NCI-H2196 treated with DMSO at 0.1 percent for 48 hours (cell line): ENCODE data around the gene TEX38.
A peak's percentile ranks its signal among the peaks of the same experiment; 100 is the strongest.
"Not testable (repeated sequence)": the region's sequence is repeated elsewhere in the genome, so short reads cannot be mapped to it uniquely, and the experiment has no call there.

ENCODE experiments used
- DNase-seq: peaks from one replicate; lab custom pipeline; 2025; ENCODE audit not compliant: unreplicated experiment; lab: John Stamatoyannopoulos, UW

TEX38 gene

GRCh38 chr1:46671554-46671953 is at the start of gene TEX38:
Gene TEX38 (plus strand): TSS chr1:46671854. CDS start chr1:46671935, 81 bp downstream.
- no peak for DNase-seq

DNA sequence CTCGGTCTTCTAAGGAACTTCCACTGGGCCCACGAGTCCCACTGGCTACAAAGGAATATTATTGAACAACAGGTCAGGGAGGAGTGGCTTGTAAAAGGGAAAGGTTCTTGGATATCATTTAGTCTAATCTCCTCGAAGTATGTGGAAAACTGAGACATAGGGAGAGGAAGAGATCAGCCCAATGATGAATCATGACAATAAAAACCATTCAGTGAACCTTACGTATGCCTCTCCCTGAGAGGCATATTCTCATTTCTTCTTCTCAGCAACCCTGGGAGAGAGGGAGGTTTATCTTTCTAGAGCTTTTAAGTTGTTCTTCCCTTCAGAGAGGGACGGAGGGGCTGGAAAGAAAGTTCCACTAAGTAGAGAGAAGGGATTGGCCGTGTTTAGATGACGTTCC is 49.7 kb upstream of the TEX38 start:
- DNase-seq, result no peak

DNA sequence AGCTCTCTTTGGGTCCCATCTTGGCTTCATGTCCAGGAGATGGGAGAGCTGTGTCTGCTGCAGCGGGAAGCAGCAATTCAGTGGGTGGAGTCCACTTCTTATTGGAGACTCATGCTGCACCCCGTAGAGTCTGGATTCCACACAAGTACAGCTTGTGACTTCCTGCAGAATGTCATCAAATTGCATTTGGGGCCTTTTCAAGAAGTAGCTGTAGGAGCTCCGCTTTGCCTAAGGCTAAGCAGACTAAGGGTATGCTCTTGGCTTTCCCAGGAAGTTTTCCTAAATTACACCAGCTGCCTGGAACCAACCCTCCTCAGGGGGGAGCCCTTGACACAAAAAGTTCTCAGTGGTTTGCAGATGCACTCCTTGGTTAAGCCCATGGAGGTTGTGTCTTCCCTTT is 49.3 kb upstream of the TEX38 start:
- DNase-seq, result peak; percentile 15

DNA sequence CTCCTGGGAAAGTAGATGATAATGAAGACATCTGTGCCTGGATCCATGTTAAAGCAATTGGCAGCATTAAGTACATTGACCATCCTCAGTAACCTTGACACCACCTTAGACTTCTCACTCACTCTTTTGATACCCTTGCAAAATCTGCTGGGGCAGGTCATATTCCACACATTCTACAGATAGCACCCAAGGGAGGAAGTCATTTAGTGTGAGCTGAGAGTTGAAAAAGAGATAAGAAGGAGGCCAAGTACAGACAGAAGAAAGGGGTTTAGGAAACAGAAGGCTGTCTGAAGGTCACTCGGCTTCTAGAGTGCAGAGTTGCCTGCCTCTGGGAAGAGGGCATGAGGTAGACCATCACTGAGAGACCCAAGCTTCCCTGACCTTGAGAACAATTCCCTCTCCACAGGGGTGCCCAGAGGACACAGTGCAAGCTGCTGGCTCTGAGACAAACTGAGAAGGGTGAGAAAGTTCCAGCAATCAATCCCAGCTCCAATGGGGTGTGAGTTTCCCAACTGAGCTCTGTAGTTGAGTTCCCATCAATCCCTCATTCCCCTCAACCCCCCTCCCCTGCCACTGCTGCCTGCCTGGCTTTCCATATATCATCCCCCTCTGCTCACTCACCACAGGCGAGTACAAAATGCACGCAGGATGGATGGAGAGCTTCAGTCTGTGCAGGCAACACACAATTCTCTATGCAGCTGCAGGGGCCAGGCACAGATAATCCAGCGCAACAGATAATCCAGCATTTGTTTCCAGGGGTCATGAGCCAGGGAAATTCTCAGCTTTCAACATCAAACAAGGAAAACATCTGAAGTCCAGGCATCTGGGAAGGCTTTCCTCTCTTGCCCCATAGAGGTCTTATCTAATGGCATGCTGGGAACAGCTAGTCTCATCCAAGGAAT is 47.7 kb upstream of the TEX38 start:
- no peak for DNase-seq

GRCh38 chr1:46630719-46631118 is 40.9 kb upstream of the TEX38 start:
- DNase-seq, result no peak

- no peak for DNase-seq
Measured at GRCh38 chr1:46635205-46635604, 36.4 kb upstream of the TEX38 start.

- DNase-seq, result no peak
Measured at GRCh38 chr1:46637444-46638083, 34.1 kb upstream of the TEX38 start.

DNA sequence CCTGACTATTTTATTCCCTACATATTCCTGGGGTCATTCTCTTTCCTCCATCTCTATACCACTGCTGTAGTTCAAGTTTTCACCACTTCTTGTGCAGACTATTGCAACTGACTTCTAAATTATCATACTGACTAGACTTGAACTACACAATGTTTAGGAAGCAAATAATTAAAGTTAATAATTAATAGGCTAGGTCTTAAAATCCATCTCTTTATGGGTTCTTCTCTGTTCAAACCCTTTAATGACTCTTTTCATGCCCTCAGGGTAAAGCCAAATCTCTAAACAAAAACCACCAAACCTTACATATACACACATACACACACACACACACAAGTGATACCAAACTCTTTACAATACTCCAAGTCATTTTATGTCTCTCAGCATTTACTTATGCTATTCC is 32.7 kb upstream of the TEX38 start:
- DNase-seq, result no peak

DNA sequence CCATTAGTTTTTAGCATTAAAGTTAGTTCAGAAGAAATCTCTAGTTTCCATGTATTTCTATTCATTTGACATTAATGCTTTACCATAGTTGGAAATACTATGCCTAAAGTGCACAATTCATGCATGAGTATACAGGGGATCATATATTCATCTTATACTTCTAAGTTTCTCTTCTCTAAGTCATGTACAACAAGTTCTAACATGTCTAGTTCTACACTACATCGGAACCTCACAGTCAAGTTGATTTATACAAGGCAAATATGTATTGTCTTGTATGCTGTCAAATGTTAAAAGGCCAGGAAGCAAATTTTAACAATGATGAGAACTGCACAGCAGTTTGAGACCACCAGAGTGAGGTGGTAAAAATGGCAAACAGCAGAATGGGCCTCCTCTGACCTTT is 32.1 kb upstream of the TEX38 start:
- no peak for DNase-seq

DNA sequence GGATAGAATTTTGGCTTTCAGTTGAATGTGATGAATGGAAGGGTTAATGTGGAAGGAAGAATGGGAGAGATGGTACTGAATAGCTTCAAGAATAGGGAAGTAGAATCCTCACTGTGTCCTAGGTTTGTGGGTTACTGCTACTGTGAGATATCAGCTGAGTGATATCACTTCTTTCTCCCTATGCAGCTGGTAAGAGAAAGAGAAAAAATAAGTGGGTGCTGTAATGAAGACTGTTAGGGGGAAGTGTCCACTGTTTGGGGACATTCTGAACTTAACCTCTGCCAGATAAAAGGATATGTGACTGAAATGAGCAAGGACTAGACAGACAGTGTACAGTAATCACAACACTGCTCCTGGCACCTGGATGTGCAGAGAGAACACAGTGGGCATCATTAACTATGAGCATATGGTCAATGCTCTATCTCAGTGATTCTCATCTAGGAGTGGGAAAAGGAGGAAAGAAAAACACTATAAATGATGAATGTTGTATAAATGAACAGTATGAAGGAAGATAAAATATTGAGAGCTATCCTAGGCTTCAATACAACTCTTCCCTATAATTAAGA is 29.5 kb upstream of the TEX38 start:
- DNase-seq, result no peak

GRCh38 chr1:46643368-46643775 is 28.3 kb upstream of the TEX38 start:
- peak; percentile 48 for DNase-seq

- DNase-seq, result no peak
Measured at GRCh38 chr1:46645815-46646214, 25.8 kb upstream of the TEX38 start.

GRCh38 chr1:46646331-46646730 is 25.3 kb upstream of the TEX38 start:
- no peak for DNase-seq

DNA sequence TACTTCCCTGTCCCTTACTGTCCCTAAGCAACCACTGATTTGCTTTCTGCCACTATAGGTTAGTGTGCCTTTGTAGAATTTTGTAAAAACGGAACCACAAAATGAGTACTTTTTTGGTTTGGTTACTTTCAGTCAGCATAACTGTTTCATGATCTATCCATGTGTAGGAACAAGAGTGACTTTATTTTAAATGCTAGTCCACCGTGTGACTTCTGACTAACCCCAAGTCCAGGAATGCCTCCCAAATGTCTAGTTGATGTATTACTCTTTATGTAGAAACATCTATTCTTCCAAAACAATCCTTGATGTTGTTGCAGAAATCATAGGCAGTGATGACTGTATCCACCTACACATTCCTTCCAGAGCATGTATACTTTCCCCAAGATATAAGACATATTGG is 24.8 kb upstream of the TEX38 start:
- DNase-seq, result no peak

GRCh38 chr1:46647611-46648010 is 24.0 kb upstream of the TEX38 start:
- no peak for DNase-seq

DNA sequence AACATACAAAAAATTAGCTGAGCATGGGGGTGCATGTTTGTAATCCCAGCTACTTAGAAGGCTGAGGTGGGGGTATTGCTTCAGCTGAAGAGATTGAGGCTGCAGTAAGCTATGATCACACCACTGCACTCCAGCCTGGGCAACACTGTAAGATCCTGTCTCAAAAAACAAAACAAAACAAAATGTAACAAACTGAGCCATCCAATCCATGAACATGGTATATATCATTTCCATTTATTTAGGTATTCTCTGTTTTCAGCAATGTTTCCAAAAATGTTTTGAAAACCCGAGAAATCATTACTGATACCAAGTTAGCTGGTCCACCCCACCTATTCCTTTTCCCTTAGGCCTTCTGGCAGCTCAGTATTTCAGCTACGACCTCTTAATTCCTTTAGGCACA is 21.9 kb upstream of the TEX38 start:
- DNase-seq, result no peak

- no peak for DNase-seq
Measured at GRCh38 chr1:46650491-46650890, 21.2 kb upstream of the TEX38 start.

GRCh38 chr1:46651152-46651551 is 20.5 kb upstream of the TEX38 start:
- DNase-seq, result not testable (repeated sequence)

GRCh38 chr1:46652321-46653100 is 19.1 kb upstream of the TEX38 start:
- no peak for DNase-seq

DNA sequence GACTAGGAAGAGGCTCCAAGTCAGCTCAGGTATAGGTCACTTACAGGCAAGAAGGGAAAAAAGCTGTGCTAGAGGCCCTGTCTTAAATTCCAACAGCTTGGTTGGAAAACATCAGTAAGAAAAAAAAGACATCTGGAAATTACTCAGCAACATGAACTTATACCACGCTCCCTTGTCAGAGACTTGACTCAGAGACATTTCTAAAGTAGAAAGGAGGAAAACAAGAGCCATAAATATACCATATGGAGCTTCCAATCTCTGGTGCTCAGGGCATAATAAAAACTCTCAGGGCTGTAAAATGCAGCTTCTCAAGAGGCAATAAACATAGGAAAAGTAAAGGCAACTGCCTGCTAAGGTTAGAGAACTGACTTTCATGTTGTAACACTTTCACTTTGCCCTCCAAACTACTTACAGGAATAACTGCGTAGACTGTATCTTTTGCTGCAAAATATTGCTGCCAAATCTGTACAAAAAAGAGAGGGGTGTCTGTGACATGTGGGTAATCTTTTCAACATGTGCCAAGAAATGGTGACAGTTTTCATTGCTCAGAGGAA is 18.2 kb upstream of the TEX38 start:
- no peak for DNase-seq

DNA sequence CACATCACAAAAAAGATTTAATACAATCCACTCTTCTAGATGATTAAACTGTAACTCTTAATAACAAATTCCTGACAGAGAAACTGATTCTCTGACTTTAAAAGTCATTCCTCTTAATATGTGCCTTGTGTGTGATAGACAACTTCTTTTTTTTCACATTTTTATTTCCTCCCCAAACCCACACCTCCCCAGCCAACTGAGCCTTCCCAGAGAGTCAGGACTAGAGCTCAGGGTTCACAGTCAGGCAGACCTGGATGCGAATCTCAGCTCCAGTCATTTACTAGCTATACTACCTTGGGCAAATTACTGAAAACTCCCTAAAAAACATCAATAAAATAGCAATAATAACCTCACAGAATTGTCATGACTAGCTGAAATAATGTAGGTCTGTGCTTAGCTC is 17.6 kb upstream of the TEX38 start:
- no peak for DNase-seq
